ENCODE measurements around the gene PLA1A.

- TF ChIP-seq YY1 (IDR thresholded peaks at IDR 0.05; ENCODE audit: insufficient read depth, insufficient read length) = no peak
- TF ChIP-seq SUZ12 (IDR thresholded peaks at IDR 0.05; ENCODE audit: extremely low read depth, insufficient read depth, insufficient read length) = no peak
- no peak for TF ChIP-seq ZNF274 (IDR thresholded peaks at IDR 0.05; ENCODE audit: low read depth, low read length)
Measured at GRCh38 chr3:119580067-119580760, 17.5 kb upstream of the PLA1A start.
